OCI-LY1 (cell line): ENCODE measurements around the gene KCNJ16.

Experiments
- CTCF ChIP-seq: fragments of 200-600 bp; sonication (generic), shearing (Covaris generic); IDR thresholded peaks from 2 replicates; pipeline ENCODE4 v1.5.1; 2017; ENCODE audit warnings: mild to moderate bottlenecking, antibody characterized with exemption, low read length, moderate library complexity, mixed read lengths
- EZH2 ChIP-seq: fragments of 200-600 bp; sonication (generic), shearing (Covaris generic); IDR thresholded peaks from 2 replicates; pipeline ENCODE4 v1.8.0; 2017; ENCODE audit warnings: borderline replicate concordance, mixed run types, mild to moderate bottlenecking, antibody characterized with exemption, low read length, moderate library complexity, mixed read lengths

DNA sequence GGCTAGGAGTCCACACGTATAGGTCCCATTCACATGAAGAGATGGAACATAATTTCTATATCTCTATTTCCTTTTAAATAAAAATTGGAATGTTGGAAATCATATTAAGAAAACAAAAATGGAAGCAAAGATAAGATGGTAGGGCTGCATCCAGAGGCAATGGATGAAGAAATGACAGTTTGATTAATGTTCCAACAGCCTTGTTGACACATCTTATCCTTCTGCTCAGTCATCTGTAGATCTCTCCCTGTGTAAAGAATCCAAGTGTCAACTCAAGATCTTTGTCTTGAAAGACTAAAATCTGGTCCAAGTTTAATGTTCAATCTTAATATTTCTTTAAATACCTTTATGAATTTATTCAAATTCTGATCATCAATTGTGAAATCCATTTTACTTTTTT is 86.5 kb downstream of the KCNJ16 start:
- no peak for TF ChIP-seq CTCF
- TF ChIP-seq EZH2, result no peak
